B cell (primary cell): Measurements from ENCODE around the gene ATN1. TPM values are rescaled to one million over a fixed set of nuclear protein-coding genes. Genes with fewer than 3 reads are reported as not detected.

Source experiments
- ATAC-seq: fragments of 200-7000 bp; cut with Tn5 transposase; one replicate; pipeline ENCODE4 v1.10.0; 2021; ENCODE audit warnings: low read depth, mild to moderate bottlenecking, moderate number of reproducible peaks, moderate library complexity
- CTCF ChIA-PET: fragments of 350-600 bp; sonication (Branson Sonifier 250); formaldehyde crosslinking; loops from one replicate; lab custom pipeline; 2021; ENCODE audit warnings: antibody characterized with exemption, inconsistent platforms; lab: Charles Lee
- POLR2A ChIA-PET: fragments of 350-600 bp; sonication (Branson Sonifier 250); formaldehyde crosslinking; loops from one replicate; lab custom pipeline; 2021; ENCODE audit warnings: antibody characterized with exemption; lab: Charles Lee
- DNase-seq: peaks from one replicate; pipeline ENCODE4 v3.0.0; 2013
- H2AFZ ChIP-seq: 2 replicates; pipeline ENCODE4 v1.6.1; 2012; ENCODE audit warnings: mild to moderate bottlenecking, low read depth, low read length; ENCODE audit not compliant: insufficient read depth, poor library complexity, severe bottlenecking
- H3K27ac ChIP-seq, 2 donors: 1 replicate in 1 of 2; 2 replicates in 1 of 2; pipeline ENCODE4 v1.5.1; 2012 to 2013; ENCODE audit warnings: low read length in 2 of 2, mild to moderate bottlenecking in 2 of 2, moderate library complexity in 1 of 2
- H3K27me3 ChIP-seq, 4 experiments: fragments of 200-600 bp in 1 of 4; sonication (generic) in 1 of 4; replicated peaks in 1 of 4; 1 replicate in 2 of 4; 2 replicates in 2 of 4; pipeline versions ENCODE4 v1.6.1 to v1.7.0; 2013 to 2016; ENCODE audit warnings: low read length in 3 of 4, mild to moderate bottlenecking in 2 of 4, mixed read lengths in 1 of 4, moderate library complexity in 1 of 4; ENCODE audit not compliant: insufficient read depth in 4 of 4, control insufficient read depth in 3 of 4; ENCODE audit errors: control extremely low read depth in 1 of 4
- H3K36me3 ChIP-seq, 2 experiments: replicated peaks in 1 of 2; 1 replicate in 1 of 2; 2 replicates in 1 of 2; pipeline versions ENCODE4 v1.6.1 to v1.7.1; 2013; ENCODE audit warnings: low read length in 1 of 2; ENCODE audit not compliant: insufficient read depth in 2 of 2, control insufficient read depth in 1 of 2; ENCODE audit errors: control extremely low read depth in 1 of 2, extremely low read depth in 1 of 2
- H3K4me1 ChIP-seq, 2 donors: fragments of 200-600 bp in 1 of 2; sonication (generic) in 1 of 2; 1 replicate in 1 of 2; 2 replicates in 1 of 2; pipeline versions ENCODE4 v1.5.1 to v1.6.1; 2013 to 2017; ENCODE audit warnings: low read length in 2 of 2; ENCODE audit not compliant: control insufficient read depth in 2 of 2, insufficient read depth in 2 of 2
- H3K4me2 ChIP-seq: replicated peaks from 2 replicates; pipeline ENCODE3; 2012; ENCODE audit warnings: mild to moderate bottlenecking, low read depth, low read length; ENCODE audit not compliant: poor library complexity, severe bottlenecking
- H3K4me3 ChIP-seq, 5 experiments: fragments of 200-600 bp in 1 of 5; sonication (generic) in 1 of 5; 1 replicate in 3 of 5; 2 replicates in 2 of 5; pipeline versions ENCODE4 v1.5.1 to v1.7.0; 2011 to 2016; ENCODE audit warnings: low read length in 4 of 5, mild to moderate bottlenecking in 4 of 5, low read depth in 2 of 5, control low read depth in 1 of 5, moderate library complexity in 1 of 5; ENCODE audit not compliant: insufficient read depth in 1 of 5; ENCODE audit errors: control extremely low read depth in 1 of 5, extremely low read depth in 1 of 5
- H3K79me2 ChIP-seq: fragments of 200-600 bp; sonication (generic); one replicate; pipeline ENCODE4 v1.6.0; 2016; ENCODE audit warnings: low read length; ENCODE audit not compliant: control insufficient read depth, insufficient read depth
- H3K9ac ChIP-seq: fragments of 200-600 bp; sonication (generic); 2 replicates; pipeline ENCODE4 v1.6.1; 2017; ENCODE audit warnings: mild to moderate bottlenecking, low read length, moderate library complexity
- H3K9me3 ChIP-seq, 3 donors: one replicate each; pipeline versions ENCODE4 v1.6.1 to v1.7.1; 2013; ENCODE audit warnings: low read length in 2 of 3; ENCODE audit not compliant: control insufficient read depth in 2 of 3, insufficient read depth in 1 of 3; ENCODE audit errors: control extremely low read depth in 1 of 3
- H4K20me1 ChIP-seq: 2 replicates; pipeline ENCODE4 v1.6.0; 2012; ENCODE audit warnings: mild to moderate bottlenecking, low read length; ENCODE audit not compliant: insufficient read depth, control insufficient read depth, poor library complexity, severe bottlenecking
- H3K27ac Mint-ChIP-seq: one replicate; pipeline ENCODE4 v1.8.0; 2021; ENCODE audit warnings: mixed read lengths
- H3K27me3 Mint-ChIP-seq: one replicate; pipeline ENCODE4 v1.8.0; 2021; ENCODE audit warnings: mixed read lengths
- H3K4me1 Mint-ChIP-seq: one replicate; pipeline ENCODE4 v1.8.0; 2021; ENCODE audit warnings: mixed read lengths
- H3K4me3 Mint-ChIP-seq: one replicate; pipeline ENCODE4 v1.8.0; 2021; ENCODE audit warnings: mixed read lengths
- H3K9me3 Mint-ChIP-seq: one replicate; pipeline ENCODE4 v1.8.0; 2022; ENCODE audit warnings: mixed read lengths; ENCODE audit not compliant: insufficient read depth
- CTCF ChIP-seq: fragments of 200-600 bp; IDR thresholded peaks from one replicate; pipeline ENCODE4 v1.8.0; 2022; ENCODE audit warnings: antibody characterized with exemption, mild to moderate bottlenecking
- EZH2 ChIP-seq: IDR thresholded peaks from 2 replicates; pipeline ENCODE4 v1.6.1; 2012; ENCODE audit warnings: borderline replicate concordance, low read depth, mild to moderate bottlenecking, moderate library complexity, low read length; ENCODE audit not compliant: insufficient read depth, poor library complexity, severe bottlenecking
- WGBS: methylation state at CpG from one replicate; pipeline ENCODE4 v1.1.5; 2013; ENCODE audit warnings: missing lambda C conversion rate; ENCODE audit not compliant: insufficient coverage; 5-methylcytosine and 5-hydroxymethylcytosine counted together
- intact Hi-C: fragments of 100-400 bp; cut with micrococcal nuclease; formaldehyde crosslinking; loops from one replicate; pipeline ENCODE4 v1.10.0; 2022
- polyA plus RNA-seq: library from polyadenylated mRNA; depleted of rRNA; stranded (reverse); fragments of >200 nt; gene quantifications from 2 replicates; pipeline ENCODE4 v1.2.3, GENCODE V29; 2012
- total RNA-seq, 2 donors: library from RNA; stranded (reverse); fragments of 120-200 nt in 1 of 2; gene quantifications; 1 replicate in 1 of 2; 2 replicates in 1 of 2; pipeline versions ENCODE4 v1.2.3 to v1.2.4, GENCODE V29; 2013 to 2022

The ATN1 gene
- total and polyA plus RNA-seq, 2 donors (not counting 1 experiment from before 2014, with no cell fraction given): 21.0 to 50.8 TPM

DNA sequence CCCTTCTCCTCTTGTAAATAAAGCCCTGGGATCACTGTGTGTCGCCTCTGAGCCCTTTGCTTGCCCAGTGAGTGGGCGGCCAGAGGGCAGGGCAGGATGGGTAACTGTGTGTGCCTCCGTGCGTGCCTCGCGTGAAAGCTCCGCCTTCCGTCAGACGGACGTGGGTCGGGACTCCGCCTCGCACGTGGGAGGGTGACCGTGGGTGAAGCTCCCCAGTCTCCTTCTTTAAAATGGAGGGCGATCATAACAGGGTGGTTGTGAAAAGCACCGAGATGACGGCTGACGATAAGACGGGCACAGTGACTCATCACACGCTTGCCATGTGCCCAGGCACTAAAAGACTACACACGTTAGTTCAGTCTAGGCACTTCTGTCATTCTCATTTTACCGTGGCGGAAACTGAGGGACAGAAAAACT, 33.5 kb downstream of the ATN1 start:
- TF ChIP-seq CTCF (no peak), EZH2 (no peak)
- Mint-ChIP-seq H3K4me3 (peak overlapping the region; percentile 91), H3K4me1 (peaks cover 86% of the 10 kb centered on the region), H3K27me3 (no peaks in the 10 kb centered on the region), H3K27ac (peak overlapping the region; percentile 98), H3K9me3 (no peaks in the 10 kb centered on the region)
- ATAC-seq (peak; percentile 44), DNase-seq (peak; percentile 85)
- Histone ChIP-seq H3K79me2 (peaks cover 41% of the 10 kb centered on the region), H3K4me3 (peak overlapping the region in 2 of 5 experiments; percentile 2 to 4), H3K4me2 (peak overlapping the region; percentile 92), H3K27ac (peak overlapping the region; percentile 95 to 99), H4K20me1 (peaks cover 11% of the 10 kb centered on the region), H3K4me1 (peaks cover 83 to 90% of the 10 kb centered on the region in 2 donors), H3K27me3 (no peaks in the 10 kb centered on the region), H2AFZ (no peak overlapping the region), H3K36me3 (peaks cover 0 to 69% of the 10 kb centered on the region in 2 experiments), H3K9ac (peak overlapping the region; percentile 41), H3K9me3 (no peaks in the 10 kb centered on the region)
- WGBS: 13% methylated on average over 24 of the region's 24 CpGs
- CTCF ChIA-PET: interaction anchor here (0.6 to 13.5 kb wide), 9 partner anchors 8 to 152 kb away, joined by 3 to 944 read pairs (median 5); partner anchors contain the start of genes C12orf57, LPCAT3, PTPN6 and RNU7-1
- POLR2A ChIA-PET: interaction anchor here (0.6 to 18.2 kb wide), 4 partner anchors 17 to 332 kb away, joined by 3 to 662 read pairs (median 5); partner anchors contain the start of genes C12orf57, PTPN6, RNU7-1 and SPSB2
- intact Hi-C loops: loop anchor here (1.0 to 2.0 kb wide), 2 partner anchors 17 to 92 kb away; partner anchors contain the start of gene C12orf57

DNA sequence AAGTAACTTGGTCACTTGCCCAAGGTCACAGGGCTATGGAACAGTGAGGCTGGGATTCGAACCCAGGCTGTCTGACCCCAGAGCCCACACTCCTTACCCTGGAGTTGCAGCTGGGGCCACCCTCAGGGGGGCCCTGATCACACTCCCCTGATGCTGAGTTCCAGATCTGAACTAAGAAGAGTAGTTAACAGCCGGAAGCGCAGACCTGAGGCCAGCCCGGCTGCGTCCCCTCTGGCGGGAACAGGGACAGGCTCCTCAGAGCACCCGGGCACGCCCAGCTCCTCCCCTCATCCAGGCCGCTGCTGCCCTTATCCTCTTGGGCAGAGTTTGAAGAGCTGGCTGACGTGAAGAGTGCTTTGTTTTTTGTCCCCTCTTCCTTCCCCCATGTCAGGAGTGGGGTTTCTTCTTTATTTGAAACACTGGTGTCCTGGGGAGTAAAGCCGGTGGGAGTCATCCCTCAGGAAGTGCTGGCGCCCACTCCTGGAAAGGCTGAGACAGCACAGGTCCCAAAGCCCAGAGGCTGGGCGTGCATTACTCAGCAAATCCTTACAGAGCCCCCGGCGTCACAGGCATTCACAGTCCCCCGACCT, 34.0 kb downstream of the ATN1 start:
- intact Hi-C loops: loop anchor here (1.0 to 2.0 kb wide), 2 partner anchors 17 to 93 kb away; partner anchors contain the start of gene C12orf57
- 20% methylated on average over 11 of the region's 16 CpGs for WGBS
- Mint-ChIP-seq H3K27me3 (no peaks in the 10 kb centered on the region), H3K4me1 (peaks cover 81% of the 10 kb centered on the region), H3K9me3 (no peaks in the 10 kb centered on the region), H3K27ac (peak overlapping the region; percentile 98), H3K4me3 (peak overlapping the region; percentile 91)
- TF ChIP-seq EZH2: no peak
- no peak for TF ChIP-seq CTCF
- Histone ChIP-seq H3K4me1 (peaks cover 78 to 85% of the 10 kb centered on the region in 2 donors), H3K36me3 (peaks cover 0 to 69% of the 10 kb centered on the region in 2 experiments), H3K4me2 (peak overlapping the region; percentile 92), H3K79me2 (peaks cover 36% of the 10 kb centered on the region), H3K27me3 (no peaks in the 10 kb centered on the region), H4K20me1 (peaks cover 6% of the 10 kb centered on the region), H2AFZ (no peak overlapping the region), H3K9ac (no peak overlapping the region), H3K27ac (peak overlapping the region; percentile 95 to 99), H3K4me3 (peak overlapping the region in 1 of 5 experiments; percentile 4), H3K9me3 (no peaks in the 10 kb centered on the region)
- ATAC-seq: no peak
- no peak for DNase-seq
- POLR2A ChIA-PET: interaction anchor here (1.0 to 18.2 kb wide), 2 partner anchors 17 to 92 kb away, joined by 3 to 662 read pairs; partner anchors contain the start of genes C12orf57, PTPN6 and RNU7-1
- CTCF ChIA-PET: interaction anchor here (0.6 to 13.5 kb wide), 8 partner anchors 16 to 151 kb away, joined by 3 to 944 read pairs (median 4); partner anchors contain the start of genes C12orf57, LPCAT3, PTPN6 and RNU7-1
